Naive thymus-derived CD4-positive, alpha-beta T cell (primary cell): ENCODE results near the gene IGSF9B. TPM values are rescaled to one million over a fixed set of nuclear protein-coding genes. Genes with fewer than 3 reads are reported as not detected.

Experiments
- polyA plus RNA-seq, 2 donors: library from polyadenylated mRNA; unstranded; fragments of 300-500 nt; fragmentation: Illumina TruSeq; gene quantifications; one replicate each; pipeline ENCODE4 v1.2.3, GENCODE V29; 2021
- total RNA-seq, 6 experiments: library from RNA in 5 of 6; stranded (reverse) in 5 of 6; gene quantifications; 1 replicate in 5 of 6; 2 replicates in 1 of 6; pipeline ENCODE4 v1.2.3 and lab custom pipeline; 2021 to 2026

Gene IGSF9B
- total and polyA plus RNA-seq, 7 experiments from 2014 or later: 1.2 to 155 (median 19.3) TPM

Other genes starting within 250 kb of the IGSF9B start
- not detected for gene SPATA19, start 111.5 kb downstream of the IGSF9B start, total RNA-seq
- gene SPATA19, start 111.5 kb downstream of the IGSF9B start, polyA plus RNA-seq: not detected
- 1 to 10 TPM; 4.8 to 8.2 (median 6.3) TPM for gene JAM3, start 112.1 kb upstream of the IGSF9B start, total RNA-seq
- 1 to 10 TPM; 5.7 to 6.0 TPM for gene JAM3, start 112.1 kb upstream of the IGSF9B start, polyA plus RNA-seq